Natural killer cell (primary cell): Measurements from ENCODE around the gene VILL. TPM values are rescaled to one million over a fixed set of nuclear protein-coding genes. Genes with fewer than 3 reads are reported as not detected.

Experiments
- ATAC-seq, 3 donors: fragments of 150-1000 bp in 2 of 3; fragments of 200-7000 bp in 1 of 3; cut with Tn5 transposase; 1 replicate in 1 of 3; 2 replicates in 2 of 3; pipeline ENCODE4 v1.10.0; 2021; ENCODE audit warnings: mild to moderate bottlenecking in 2 of 3, moderate library complexity in 2 of 3
- DNase-seq, 2 donors: peaks; one replicate each; pipeline versions ENCODE4 v3.0.0 to v3.0.0-alpha.2; 2013 to 2021; ENCODE audit warnings: mixed read lengths in 1 of 2
- H3K27ac ChIP-seq: one replicate; pipeline ENCODE4 v1.5.1; 2013; ENCODE audit warnings: mild to moderate bottlenecking, low read length
- H3K27me3 ChIP-seq: one replicate; pipeline ENCODE4 v1.6.1; 2013; ENCODE audit warnings: low read length; ENCODE audit not compliant: control insufficient read depth, insufficient read depth
- H3K36me3 ChIP-seq: one replicate; pipeline ENCODE4 v1.6.1; 2013; ENCODE audit warnings: low read length; ENCODE audit not compliant: control insufficient read depth, insufficient read depth
- H3K4me1 ChIP-seq: one replicate; pipeline ENCODE4 v1.6.1; 2013; ENCODE audit warnings: low read length; ENCODE audit not compliant: control insufficient read depth, insufficient read depth
- H3K4me3 ChIP-seq: one replicate; pipeline ENCODE4 v1.5.1; 2013; ENCODE audit warnings: low read length
- H3K9me3 ChIP-seq: one replicate; pipeline ENCODE4 v1.6.1; 2013; ENCODE audit warnings: low read length; ENCODE audit not compliant: control insufficient read depth, insufficient read depth
- H3K27ac Mint-ChIP-seq, 2 donors: one replicate each; pipeline ENCODE4 v1.8.0; 2022; ENCODE audit warnings: mild to moderate bottlenecking in 2 of 2, mixed read lengths in 2 of 2, moderate library complexity in 1 of 2
- H3K27me3 Mint-ChIP-seq, 2 donors: one replicate each; pipeline ENCODE4 v1.8.0; 2022; ENCODE audit warnings: low read depth in 2 of 2, mixed read lengths in 2 of 2
- H3K36me3 Mint-ChIP-seq: one replicate; pipeline ENCODE4 v1.8.0; 2022; ENCODE audit warnings: mixed read lengths
- H3K4me1 Mint-ChIP-seq, 2 donors: one replicate each; pipeline ENCODE4 v1.8.0; 2022; ENCODE audit warnings: mixed read lengths in 2 of 2
- H3K4me3 Mint-ChIP-seq: one replicate; pipeline ENCODE4 v1.8.0; 2022; ENCODE audit warnings: mild to moderate bottlenecking, moderate library complexity, mixed read lengths
- H3K9me3 Mint-ChIP-seq, 2 donors: one replicate each; pipeline ENCODE4 v1.8.0; 2022; ENCODE audit warnings: mixed read lengths in 2 of 2
- WGBS: methylation state at CpG from one replicate; pipeline ENCODE4 v1.1.7; 2013; ENCODE audit warnings: missing lambda C conversion rate; ENCODE audit not compliant: insufficient coverage; 5-methylcytosine and 5-hydroxymethylcytosine counted together
- intact Hi-C: fragments of 100-400 bp; cut with micrococcal nuclease; formaldehyde crosslinking; loops from one replicate; pipeline ENCODE4 v1.14.2; 2022
- total RNA-seq, 4 donors: library from RNA; stranded (reverse); fragments of 120-200 nt in 1 of 4; gene quantifications; one replicate each; pipeline versions ENCODE4 v1.2.3 to v1.2.4, GENCODE V29; 2013 to 2022
- TF ChIP-seq, protein P1 (sequence below): fragments of 200-600 bp; IDR thresholded peaks from one replicate; pipeline ENCODE4 v1.8.0; 2022; ENCODE audit warnings: antibody characterized with exemption

The VILL gene
- total RNA-seq, 3 donors from 2014 or later (not counting 1 experiment from before 2014, with no cell fraction given) = 25.6 to 27.8 (median 26.9) TPM

GRCh38 chr3:37943126-37943525 is 47.5 kb upstream of the VILL start:
- Histone ChIP-seq H3K27me3 (no peaks in the 10 kb centered on the region), H3K4me1 (no peaks in the 10 kb centered on the region), H3K27ac (no peak overlapping the region), H3K9me3 (no peaks in the 10 kb centered on the region), H3K36me3 (no peaks in the 10 kb centered on the region), H3K4me3 (no peak overlapping the region)
- no peaks in the 10 kb centered on the region for H3K9me3 Mint-ChIP-seq
- H3K27ac Mint-ChIP-seq = no peak overlapping the region
- H3K4me3 Mint-ChIP-seq = no peak overlapping the region
- no peaks in the 10 kb centered on the region for H3K27me3 Mint-ChIP-seq
- 83% methylated on average over 4 of the region's 4 CpGs for WGBS
- no peaks in the 10 kb centered on the region for H3K4me1 Mint-ChIP-seq
- ATAC-seq = no peak
- TF ChIP-seq, protein P1, sequence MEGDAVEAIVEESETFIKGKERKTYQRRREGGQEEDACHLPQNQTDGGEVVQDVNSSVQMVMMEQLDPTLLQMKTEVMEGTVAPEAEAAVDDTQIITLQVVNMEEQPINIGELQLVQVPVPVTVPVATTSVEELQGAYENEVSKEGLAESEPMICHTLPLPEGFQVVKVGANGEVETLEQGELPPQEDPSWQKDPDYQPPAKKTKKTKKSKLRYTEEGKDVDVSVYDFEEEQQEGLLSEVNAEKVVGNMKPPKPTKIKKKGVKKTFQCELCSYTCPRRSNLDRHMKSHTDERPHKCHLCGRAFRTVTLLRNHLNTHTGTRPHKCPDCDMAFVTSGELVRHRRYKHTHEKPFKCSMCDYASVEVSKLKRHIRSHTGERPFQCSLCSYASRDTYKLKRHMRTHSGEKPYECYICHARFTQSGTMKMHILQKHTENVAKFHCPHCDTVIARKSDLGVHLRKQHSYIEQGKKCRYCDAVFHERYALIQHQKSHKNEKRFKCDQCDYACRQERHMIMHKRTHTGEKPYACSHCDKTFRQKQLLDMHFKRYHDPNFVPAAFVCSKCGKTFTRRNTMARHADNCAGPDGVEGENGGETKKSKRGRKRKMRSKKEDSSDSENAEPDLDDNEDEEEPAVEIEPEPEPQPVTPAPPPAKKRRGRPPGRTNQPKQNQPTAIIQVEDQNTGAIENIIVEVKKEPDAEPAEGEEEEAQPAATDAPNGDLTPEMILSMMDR = no peak
- no peak for DNase-seq
- intact Hi-C loops = no loop called here
- H3K36me3 Mint-ChIP-seq = no peaks in the 10 kb centered on the region

GRCh38 chr3:37943631-37944314 is 46.8 kb upstream of the VILL start:
- Histone ChIP-seq H3K27me3 (no peaks in the 10 kb centered on the region), H3K36me3 (no peaks in the 10 kb centered on the region), H3K4me1 (no peaks in the 10 kb centered on the region), H3K9me3 (no peaks in the 10 kb centered on the region), H3K27ac (no peak overlapping the region), H3K4me3 (no peak overlapping the region)
- Mint-ChIP-seq H3K27me3 (no peaks in the 10 kb centered on the region), H3K9me3 (no peaks in the 10 kb centered on the region), H3K27ac (no peak overlapping the region), H3K4me1 (no peaks in the 10 kb centered on the region), H3K4me3 (no peak overlapping the region), H3K36me3 (no peaks in the 10 kb centered on the region)
- intact Hi-C loops = no loop called here
- ATAC-seq = no peak
- TF ChIP-seq, protein P1 = no peak
- 93% methylated on average over 8 of the region's 8 CpGs for WGBS
- DNase-seq = no peak

- no peaks in the 10 kb centered on the region for H3K4me1 ChIP-seq
- no peak for DNase-seq
- H3K4me3 ChIP-seq = no peak overlapping the region
- H3K9me3 ChIP-seq = no peaks in the 10 kb centered on the region
- Mint-ChIP-seq H3K27ac (no peak overlapping the region), H3K27me3 (no peaks in the 10 kb centered on the region), H3K4me1 (no peaks in the 10 kb centered on the region), H3K4me3 (no peak overlapping the region), H3K9me3 (no peaks in the 10 kb centered on the region), H3K36me3 (no peaks in the 10 kb centered on the region)
- no peak for ATAC-seq
- no peaks in the 10 kb centered on the region for H3K36me3 ChIP-seq
- TF ChIP-seq, protein P1 = no peak
- H3K27ac ChIP-seq = no peak overlapping the region
- no peaks in the 10 kb centered on the region for H3K27me3 ChIP-seq
- intact Hi-C loops = no loop called here
- 46% methylated on average over 2 of the region's 2 CpGs for WGBS
These were observed 46.2 kb upstream of the VILL start for GRCh38 chr3:37944391-37944842.
